IgD-negative memory B cell (primary cell): ENCODE measurements around the gene CUX1. TPM values are rescaled to one million over a fixed set of nuclear protein-coding genes. Genes with fewer than 3 reads are reported as not detected.
A peak's percentile ranks its signal among the peaks of the same experiment; 100 is the strongest.

Source experiments
- H3K27ac Mint-ChIP-seq, 3 donors: one replicate each; pipeline ENCODE4 v1.8.0; 2020 to 2022; ENCODE audit warnings: mild to moderate bottlenecking in 3 of 3, mixed read lengths in 3 of 3, moderate library complexity in 1 of 3
- H3K27me3 Mint-ChIP-seq: one replicate; pipeline ENCODE4 v1.8.0; 2021; ENCODE audit warnings: mixed read lengths
- H3K36me3 Mint-ChIP-seq: one replicate; pipeline ENCODE4 v1.8.0; 2020; ENCODE audit warnings: mild to moderate bottlenecking, mixed read lengths
- H3K4me1 Mint-ChIP-seq, 3 donors: one replicate each; pipeline ENCODE4 v1.8.0; 2020 to 2022; ENCODE audit warnings: mixed read lengths in 3 of 3, mild to moderate bottlenecking in 1 of 3
- H3K4me3 Mint-ChIP-seq, 4 donors: one replicate each; pipeline ENCODE4 v1.8.0; 2020 to 2022; ENCODE audit warnings: mild to moderate bottlenecking in 4 of 4, mixed read lengths in 4 of 4, moderate library complexity in 3 of 4
- H3K9me3 Mint-ChIP-seq, 3 donors: one replicate each; pipeline ENCODE4 v1.8.0; 2020 to 2021; ENCODE audit warnings: mixed read lengths in 3 of 3, mild to moderate bottlenecking in 1 of 3
- polyA plus RNA-seq: library from polyadenylated mRNA; unstranded; fragments of 300-500 nt; fragmentation: Illumina TruSeq; gene quantifications from one replicate; pipeline ENCODE4 v1.2.3, GENCODE V29; 2021

The CUX1 gene
- polyA plus RNA-seq, 1 donor from 2014 or later, result 22.2 TPM

DNA sequence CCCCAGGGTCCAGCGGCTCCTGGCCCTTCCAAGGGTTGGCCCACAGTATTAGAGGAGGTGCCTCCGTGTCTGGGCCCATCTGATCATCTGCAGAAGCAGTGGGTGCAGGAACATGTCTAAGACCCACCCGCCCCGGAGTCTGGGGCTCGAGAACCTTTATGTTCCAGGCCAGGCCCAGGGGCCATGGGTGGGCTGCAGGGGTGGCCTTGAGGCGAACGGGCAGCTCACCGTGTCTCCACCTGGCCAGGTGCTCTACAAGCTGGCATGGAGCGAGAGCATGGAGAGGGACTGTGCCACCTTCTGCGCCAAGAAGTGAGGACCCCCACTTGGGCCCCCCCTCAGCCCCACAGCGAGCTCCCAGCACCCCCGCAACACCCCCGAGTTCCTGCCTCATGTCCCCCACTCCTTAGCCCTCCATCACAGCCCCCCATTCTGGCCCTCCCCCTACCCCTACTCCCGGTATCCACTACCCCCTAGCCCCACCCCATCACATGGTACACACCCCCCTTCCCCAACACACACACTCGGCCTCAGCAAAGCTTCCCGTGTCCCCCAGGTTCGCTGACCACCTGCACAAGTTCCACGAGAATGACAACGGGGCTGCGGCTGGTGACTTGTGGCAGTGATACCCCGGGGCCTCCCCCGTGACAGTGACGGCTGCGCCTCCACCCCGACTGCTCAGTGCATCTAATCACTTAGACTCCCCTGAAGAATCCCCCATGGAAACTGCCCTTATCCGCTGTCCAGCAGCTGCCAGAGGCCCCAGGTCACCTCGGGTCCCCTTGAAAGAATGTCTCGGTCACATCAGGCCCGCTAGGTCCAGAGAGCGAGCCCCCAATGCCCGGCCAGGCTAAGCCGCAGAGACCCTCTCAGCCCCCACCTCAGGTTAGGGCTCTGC is 465.3 kb downstream of the CUX1 start:
- Mint-ChIP-seq H3K27me3 (peaks cover 1% of the 10 kb centered on the region), H3K4me1 (peaks cover 22 to 27% (median 24%) of the 10 kb centered on the region in 3 donors), H3K4me3 (peak overlapping the region in 1 of 4 donors; percentile 88), H3K9me3 (no peaks in the 10 kb centered on the region), H3K36me3 (no peaks in the 10 kb centered on the region), H3K27ac (peak overlapping the region in 1 of 3 donors; percentile 90)

DNA sequence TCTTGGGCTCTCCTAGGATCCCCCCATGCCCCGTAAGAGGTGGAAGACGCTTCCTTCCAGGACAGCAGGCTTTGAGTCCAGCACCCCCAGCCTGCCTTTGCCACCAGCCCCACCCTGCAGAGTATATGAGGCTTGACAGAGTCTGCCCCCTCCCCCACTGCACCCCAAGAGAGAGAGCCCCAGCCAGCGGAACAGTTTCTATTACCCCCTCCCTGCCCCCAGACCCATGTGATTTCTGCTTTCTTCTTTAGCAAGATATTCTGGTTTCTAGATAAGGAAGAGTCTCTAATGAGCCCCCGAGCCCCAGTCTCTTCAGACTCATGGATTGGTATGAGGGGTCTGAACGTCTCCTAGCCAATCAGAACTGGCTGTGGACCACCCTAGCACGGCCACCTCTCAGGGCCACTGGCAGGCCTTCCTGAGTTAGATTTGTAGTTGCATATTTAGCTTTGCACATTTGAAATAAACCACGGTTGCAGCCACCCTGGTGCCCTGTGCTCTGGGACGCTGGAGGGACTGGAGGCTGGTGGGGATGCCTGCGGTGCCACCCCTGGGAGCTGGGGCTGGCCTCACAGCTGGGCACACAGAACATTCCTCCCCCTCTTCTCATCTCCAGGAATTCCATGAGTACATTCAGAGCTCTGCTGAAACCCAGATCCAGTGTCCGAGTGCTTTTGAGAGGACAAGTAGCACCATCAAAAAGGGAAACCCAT is 466.2 kb downstream of the CUX1 start:
- Mint-ChIP-seq H3K4me3 (peak overlapping the region; percentile 41 to 93 (median 86)), H3K9me3 (no peaks in the 10 kb centered on the region), H3K27ac (peak overlapping the region; percentile 1 to 90 (median 84)), H3K27me3 (peaks cover 1% of the 10 kb centered on the region), H3K4me1 (peaks cover 27 to 31% (median 28%) of the 10 kb centered on the region in 3 donors), H3K36me3 (no peaks in the 10 kb centered on the region)

DNA sequence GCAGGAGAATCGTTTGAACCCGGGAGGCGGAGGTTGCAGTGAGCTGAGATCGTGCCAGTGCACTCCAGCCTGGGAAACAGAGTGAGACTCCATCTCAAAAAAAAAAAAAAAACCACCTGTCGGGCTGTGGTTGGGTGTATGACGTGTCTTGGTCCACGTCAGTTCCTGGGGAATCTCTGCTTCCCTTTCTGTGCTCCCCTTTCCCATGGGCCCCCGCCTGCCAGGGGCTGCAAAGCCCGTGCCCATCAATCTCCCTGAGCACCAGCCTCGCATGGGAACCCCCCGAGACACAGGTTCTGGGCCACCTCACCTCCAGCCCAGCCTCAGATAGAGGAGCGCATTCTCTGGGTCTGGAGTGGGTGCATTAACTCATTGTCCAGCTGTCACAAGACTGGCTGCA is 467.0 kb downstream of the CUX1 start:
- Mint-ChIP-seq H3K4me1 (peaks cover 27 to 34% (median 34%) of the 10 kb centered on the region in 3 donors), H3K27me3 (peaks cover 1% of the 10 kb centered on the region), H3K36me3 (no peaks in the 10 kb centered on the region), H3K9me3 (no peaks in the 10 kb centered on the region), H3K27ac (peak overlapping the region; percentile 84 to 90 (median 90)), H3K4me3 (peak overlapping the region; percentile 83 to 93 (median 90))

DNA sequence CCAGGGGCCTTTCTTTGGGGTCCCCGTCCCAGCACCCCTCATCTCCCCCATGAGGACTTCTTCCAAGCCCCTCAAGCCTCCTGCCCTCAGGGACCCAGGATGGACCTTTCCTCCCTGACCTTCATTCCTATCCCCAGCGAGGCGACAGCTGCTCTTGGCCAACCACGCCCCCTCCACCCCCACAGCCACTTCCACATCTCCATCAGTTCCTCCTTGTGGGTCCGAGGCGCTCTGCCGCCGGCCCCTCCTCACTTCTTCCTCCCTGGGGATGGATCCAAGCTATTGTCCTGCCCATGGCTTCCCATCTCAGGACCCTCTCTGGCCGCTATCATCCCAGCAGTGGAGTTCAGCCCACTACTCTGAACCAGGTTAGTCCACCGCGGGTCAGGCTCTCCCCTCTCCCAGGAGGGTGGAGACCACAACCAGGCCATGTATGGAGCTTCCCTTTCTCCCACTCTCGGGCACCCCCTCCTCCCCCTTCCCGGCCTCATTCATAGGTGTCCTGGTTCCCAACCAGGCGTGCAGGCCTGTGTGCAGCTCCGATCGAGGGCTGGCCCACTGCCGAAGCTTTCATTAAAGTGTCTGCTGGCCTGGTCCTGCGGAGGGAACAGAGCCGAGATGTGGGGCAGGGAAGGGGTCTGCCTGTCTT is 467.6 kb downstream of the CUX1 start:
- Mint-ChIP-seq H3K27me3 (peaks cover 1% of the 10 kb centered on the region), H3K4me3 (peak overlapping the region; percentile 83 to 93 (median 90)), H3K27ac (peak overlapping the region; percentile 84 to 90 (median 90)), H3K9me3 (no peaks in the 10 kb centered on the region), H3K4me1 (peaks cover 24 to 35% (median 34%) of the 10 kb centered on the region in 3 donors), H3K36me3 (no peaks in the 10 kb centered on the region)

DNA sequence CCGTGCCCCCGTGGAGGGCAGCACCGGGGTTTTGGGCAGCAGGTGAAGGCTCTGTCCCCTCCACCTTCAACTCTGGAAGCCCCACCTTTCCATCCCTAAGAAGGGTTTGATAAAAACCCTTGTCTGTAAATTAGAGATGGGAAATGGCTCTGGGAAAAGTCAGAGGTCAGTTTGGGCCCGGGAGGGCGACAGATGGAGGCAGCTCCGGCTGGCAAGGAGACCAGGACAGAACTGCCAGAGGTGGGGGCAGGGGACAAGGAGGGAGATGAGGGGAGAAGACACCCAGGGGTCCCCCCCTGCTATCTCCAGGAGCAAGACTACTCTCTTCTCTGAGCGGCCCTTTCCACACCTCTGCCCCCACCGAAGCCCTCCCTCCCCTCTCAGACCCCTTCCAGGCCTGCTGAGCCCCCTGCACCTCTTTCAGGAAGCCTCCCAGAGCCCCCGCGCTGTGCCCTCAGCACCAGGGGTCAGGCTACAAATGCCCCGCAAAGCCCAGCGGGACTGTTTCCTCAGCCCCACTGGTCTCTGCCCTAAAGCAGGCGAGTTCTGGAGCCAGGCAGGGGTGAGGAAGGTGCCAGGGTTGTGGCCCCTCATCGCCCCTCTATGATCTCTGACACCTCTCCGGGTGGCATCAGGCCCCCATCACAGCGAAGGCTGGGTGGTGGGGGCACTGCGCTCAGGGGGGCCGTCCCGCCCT is 468.3 kb downstream of the CUX1 start:
- H3K27me3 Mint-ChIP-seq, result peaks cover 1% of the 10 kb centered on the region
- no peaks in the 10 kb centered on the region for H3K9me3 Mint-ChIP-seq
- no peaks in the 10 kb centered on the region for H3K36me3 Mint-ChIP-seq
- peak overlapping the region; percentile 84 to 90 (median 90) for H3K27ac Mint-ChIP-seq
- H3K4me3 Mint-ChIP-seq, result peak overlapping the region; percentile 83 to 93 (median 90)
- peaks cover 29 to 40% (median 38%) of the 10 kb centered on the region in 3 donors for H3K4me1 Mint-ChIP-seq

DNA sequence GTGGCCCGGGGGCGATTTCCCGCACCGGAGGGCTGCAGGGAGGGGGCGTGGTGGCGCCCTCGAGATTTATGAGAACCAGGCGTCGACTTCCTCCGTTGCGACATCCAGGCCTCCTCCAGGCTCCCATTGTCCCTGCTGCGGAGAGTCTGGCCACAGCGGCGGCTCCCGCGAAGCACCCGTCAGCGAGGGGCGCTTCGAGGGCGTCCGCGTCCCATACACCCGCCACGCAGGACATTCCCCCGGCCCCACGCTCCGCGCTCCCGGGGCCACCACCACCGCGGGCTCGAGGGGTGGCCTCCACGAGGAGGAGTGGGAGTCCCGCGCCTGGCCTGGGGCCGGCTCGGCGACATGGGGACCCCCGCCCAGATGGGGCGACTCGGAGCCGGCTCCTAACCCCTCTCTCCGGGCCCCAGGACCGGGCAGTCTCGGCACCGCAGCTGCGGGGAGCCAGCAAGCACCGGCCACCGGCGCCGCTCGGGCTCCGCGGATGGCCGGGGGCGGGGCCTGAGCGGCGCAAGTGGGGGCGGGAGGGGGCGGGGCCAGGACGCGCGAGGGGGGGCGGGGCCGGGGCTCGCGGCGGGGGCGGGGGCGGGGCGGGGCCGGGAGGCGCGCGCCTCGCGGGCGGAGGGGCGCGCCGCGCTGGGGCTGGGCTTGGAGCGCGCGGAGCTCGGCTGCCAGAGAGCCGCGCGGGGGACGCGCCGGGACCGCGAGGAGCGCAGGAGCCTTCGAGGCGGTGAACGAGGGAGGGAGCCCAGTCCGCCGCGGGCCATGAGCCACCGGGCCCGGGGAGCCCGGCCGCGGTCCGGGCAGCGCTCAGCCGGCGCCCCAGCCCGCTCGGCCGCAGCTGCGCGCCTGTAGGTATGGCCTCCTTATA is 469.0 kb downstream of the CUX1 start, which contains the start of gene SH2B2:
Gene SH2B2 (plus strand): TSS at position 632 of the 874 bp plus-strand sequence. CDS start 13,683 bp downstream, outside the sequence.
- no peaks in the 10 kb centered on the region for H3K9me3 Mint-ChIP-seq
- no peaks in the 10 kb centered on the region for H3K36me3 Mint-ChIP-seq
- H3K4me1 Mint-ChIP-seq, result peaks cover 36 to 46% (median 42%) of the 10 kb centered on the region in 3 donors
- H3K27me3 Mint-ChIP-seq, result peaks cover 1% of the 10 kb centered on the region
- H3K4me3 Mint-ChIP-seq, result peak within 1 kb of the TSS; percentile 86 to 96 (median 94)
- peak within 1 kb of the TSS; percentile 84 to 93 (median 90) for H3K27ac Mint-ChIP-seq

DNA sequence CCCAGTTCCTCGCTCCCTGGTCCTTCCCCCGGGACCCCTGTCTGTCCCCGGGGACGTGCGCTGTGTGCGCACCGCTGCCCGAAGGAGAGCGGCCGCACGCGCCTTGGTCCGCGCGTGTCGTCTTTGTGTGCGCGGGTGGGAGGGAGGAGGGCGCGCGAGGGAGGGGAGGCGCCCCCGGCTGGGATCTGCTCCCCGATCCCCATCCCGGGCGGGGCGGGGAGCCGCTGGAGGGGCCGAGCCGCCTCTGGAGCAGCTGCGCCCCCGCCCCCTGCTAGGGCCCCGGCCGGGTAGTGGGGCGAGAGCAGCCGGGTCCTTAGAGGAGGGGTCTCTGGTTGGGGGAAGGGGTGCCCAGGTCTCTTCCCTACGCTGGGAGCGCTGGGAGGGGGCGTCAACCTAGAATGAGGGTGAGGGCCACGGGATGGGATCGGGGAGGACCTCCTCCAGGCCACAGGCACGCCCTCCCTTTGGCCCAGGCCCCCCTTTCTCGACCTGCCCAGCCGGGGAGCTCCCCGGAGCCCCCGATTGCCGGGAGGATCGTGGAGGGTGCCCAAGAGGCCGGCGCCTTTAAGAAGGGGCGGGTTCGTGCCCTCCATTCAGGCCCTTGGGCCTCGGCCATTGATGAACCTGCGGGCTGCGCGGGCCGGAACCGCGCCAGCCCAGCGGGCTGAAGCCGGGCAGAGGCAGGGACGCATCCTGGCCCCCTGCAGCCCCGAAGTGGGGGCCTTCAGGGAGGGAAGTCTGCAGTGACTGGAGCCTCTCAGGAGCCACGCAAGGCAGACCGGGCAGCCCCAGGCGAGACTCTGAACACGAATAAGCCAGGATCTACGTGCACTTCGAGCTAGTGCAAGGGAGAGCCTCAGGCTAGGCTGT is 469.9 kb downstream of the CUX1 start:
- no peaks in the 10 kb centered on the region for H3K36me3 Mint-ChIP-seq
- H3K4me1 Mint-ChIP-seq, result peaks cover 42 to 51% (median 48%) of the 10 kb centered on the region in 3 donors
- H3K27ac Mint-ChIP-seq, result peak overlapping the region in 2 of 3 donors; percentile 53 to 93
- peak overlapping the region; percentile 86 to 96 (median 94) for H3K4me3 Mint-ChIP-seq
- H3K9me3 Mint-ChIP-seq, result no peaks in the 10 kb centered on the region
- peaks cover 4% of the 10 kb centered on the region for H3K27me3 Mint-ChIP-seq

DNA sequence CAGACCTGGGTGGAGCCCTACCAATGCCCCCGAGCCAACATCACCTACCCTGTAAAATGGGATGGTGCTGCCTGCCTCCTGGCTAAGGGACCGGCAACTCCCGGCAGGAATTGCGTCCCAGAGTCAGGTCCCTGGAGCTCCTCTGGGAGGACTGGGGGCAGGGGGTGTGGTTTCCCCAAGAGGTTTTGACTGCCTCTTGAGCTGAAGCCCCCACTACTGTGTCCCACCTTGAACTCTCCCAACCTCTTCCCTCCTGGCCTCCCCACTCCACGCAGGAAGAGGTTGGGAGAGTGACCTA is 470.5 kb downstream of the CUX1 start:
- Mint-ChIP-seq H3K27ac (peak overlapping the region; percentile 87 to 94 (median 93)), H3K4me1 (peaks cover 42 to 55% (median 48%) of the 10 kb centered on the region in 3 donors), H3K36me3 (no peaks in the 10 kb centered on the region), H3K9me3 (no peaks in the 10 kb centered on the region), H3K4me3 (peak overlapping the region; percentile 86 to 96 (median 94)), H3K27me3 (peaks cover 4% of the 10 kb centered on the region)

DNA sequence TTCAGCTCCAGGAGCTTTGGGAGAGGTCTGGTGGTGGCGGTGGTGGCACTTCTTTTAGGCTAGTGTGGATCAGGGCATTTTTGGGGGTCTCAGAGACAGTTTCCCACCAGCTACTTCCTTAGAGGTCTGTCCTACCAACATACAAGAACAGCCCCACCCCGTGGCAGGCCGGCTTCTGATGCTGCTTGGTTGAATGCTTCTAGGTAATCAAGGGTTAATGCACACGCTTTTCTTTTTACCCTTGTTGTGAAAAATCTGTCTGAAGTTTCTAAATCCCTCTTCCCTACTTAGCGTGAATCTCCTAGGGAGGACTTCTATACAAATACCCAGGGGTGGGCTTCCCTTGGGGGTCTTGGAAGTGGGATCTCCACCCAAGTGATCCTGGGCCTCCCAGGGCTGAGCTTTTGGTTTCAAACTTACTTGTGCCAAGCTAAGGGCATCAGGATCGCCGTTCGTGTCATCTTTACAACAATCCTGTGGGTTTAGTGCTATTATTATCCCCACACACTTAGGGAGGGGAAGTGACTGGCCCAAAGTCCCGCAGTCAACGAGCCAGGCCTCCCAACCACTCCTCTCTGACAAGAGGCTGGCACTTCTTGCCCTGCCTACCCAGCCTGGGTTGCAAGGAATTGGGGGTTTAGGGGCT is 471.0 kb downstream of the CUX1 start:
- Mint-ChIP-seq H3K27ac (peak overlapping the region; percentile 87 to 94 (median 93)), H3K27me3 (peaks cover 4% of the 10 kb centered on the region), H3K4me3 (peak overlapping the region; percentile 86 to 96 (median 94)), H3K36me3 (no peaks in the 10 kb centered on the region), H3K9me3 (no peaks in the 10 kb centered on the region), H3K4me1 (peaks cover 42 to 57% (median 46%) of the 10 kb centered on the region in 3 donors)

DNA sequence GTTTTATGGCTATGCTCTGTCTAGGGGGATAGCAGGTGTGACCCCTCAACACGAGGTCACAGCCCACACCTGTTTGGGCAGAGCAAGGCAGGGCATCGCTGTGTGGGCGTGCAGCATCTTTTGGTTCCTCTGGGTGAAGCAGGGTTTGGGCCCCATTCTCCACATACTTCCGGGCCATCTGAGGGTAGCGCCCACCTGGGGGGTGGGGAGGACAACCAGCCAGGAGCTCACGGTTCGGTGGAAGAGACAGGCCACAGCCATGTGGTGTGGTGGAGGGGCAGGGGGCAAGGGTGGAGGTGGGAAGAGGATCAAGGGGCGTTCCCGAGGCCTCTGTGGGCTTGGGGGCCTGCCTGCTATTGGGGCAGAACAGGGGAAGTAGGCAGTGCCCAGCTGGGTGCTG is 471.6 kb downstream of the CUX1 start:
- H3K4me3 Mint-ChIP-seq, result peak overlapping the region; percentile 86 to 96 (median 94)
- H3K27ac Mint-ChIP-seq, result peak overlapping the region; percentile 87 to 94 (median 93)
- H3K9me3 Mint-ChIP-seq, result no peaks in the 10 kb centered on the region
- H3K4me1 Mint-ChIP-seq, result peaks cover 48 to 57% (median 49%) of the 10 kb centered on the region in 3 donors
- H3K36me3 Mint-ChIP-seq, result no peaks in the 10 kb centered on the region
- H3K27me3 Mint-ChIP-seq, result peaks cover 6% of the 10 kb centered on the region

DNA sequence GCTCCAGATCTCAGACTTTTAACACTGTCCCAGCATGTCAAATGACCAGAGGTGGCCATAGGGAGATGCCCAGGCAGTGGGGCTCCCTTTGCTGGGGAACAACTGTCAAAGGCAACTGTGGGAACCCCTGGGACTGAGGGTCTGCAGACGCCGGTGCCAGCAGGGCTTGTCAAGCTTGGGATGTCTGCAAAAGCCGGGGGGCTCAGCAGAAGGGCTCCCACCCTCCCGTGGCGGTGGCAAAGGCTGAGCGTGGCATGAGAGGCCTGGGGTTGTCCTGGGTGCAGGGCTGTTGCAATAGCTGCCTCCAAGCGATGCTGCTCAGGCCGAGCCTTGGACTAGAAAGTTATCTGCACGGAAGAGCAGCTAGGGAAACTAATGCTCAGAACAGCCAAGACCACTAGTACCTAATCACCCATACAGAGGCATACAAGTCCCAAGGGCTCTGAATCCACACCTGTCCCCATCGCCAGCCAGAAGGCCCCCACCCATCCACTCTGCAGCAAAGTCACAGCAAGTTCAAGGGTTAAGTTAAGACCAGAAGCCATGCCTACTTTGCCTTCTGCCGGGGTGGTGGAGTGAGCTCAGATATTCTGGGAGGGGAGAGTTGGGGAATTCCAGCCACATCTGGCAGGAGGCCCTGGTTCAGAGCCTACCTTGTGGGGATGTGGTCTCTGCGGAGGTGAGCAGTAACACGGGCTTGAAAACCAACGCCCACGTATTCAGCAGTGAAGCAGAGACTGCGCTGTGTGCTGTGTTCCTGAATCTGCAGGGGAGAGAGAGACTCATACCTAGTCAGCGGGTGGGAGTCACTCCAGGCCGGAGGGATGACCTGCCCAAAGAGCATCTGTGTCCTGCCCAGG is 473.9 kb downstream of the CUX1 start:
- no peaks in the 10 kb centered on the region for H3K9me3 Mint-ChIP-seq
- H3K4me3 Mint-ChIP-seq, result peak overlapping the region; percentile 86 to 96 (median 94)
- H3K4me1 Mint-ChIP-seq, result peaks cover 46 to 65% (median 54%) of the 10 kb centered on the region in 3 donors
- H3K27ac Mint-ChIP-seq, result peak overlapping the region; percentile 69 to 93 (median 89)
- H3K36me3 Mint-ChIP-seq, result no peaks in the 10 kb centered on the region
- peaks cover 4% of the 10 kb centered on the region for H3K27me3 Mint-ChIP-seq

DNA sequence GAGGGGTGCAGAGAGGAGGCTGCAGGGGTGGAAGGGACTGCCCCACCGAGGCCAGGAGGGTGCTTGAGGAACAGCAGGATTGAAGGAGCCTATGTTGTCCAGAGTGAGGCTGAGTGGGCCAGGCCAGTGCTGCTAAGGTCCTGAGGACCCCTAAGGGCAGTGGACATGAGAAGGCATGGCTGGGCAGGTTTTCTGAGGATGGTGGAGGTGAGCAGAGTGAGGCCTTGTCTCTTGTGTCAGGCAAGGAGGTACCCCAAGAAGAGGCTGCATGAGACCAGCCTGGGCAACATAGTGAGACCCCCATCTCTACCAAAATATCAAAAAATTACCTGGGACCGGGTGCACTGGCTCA is 474.5 kb downstream of the CUX1 start:
- Mint-ChIP-seq H3K36me3 (no peaks in the 10 kb centered on the region), H3K27ac (peak overlapping the region in 2 of 3 donors; percentile 89 to 93), H3K9me3 (no peaks in the 10 kb centered on the region), H3K4me3 (peak overlapping the region; percentile 84 to 96 (median 90)), H3K4me1 (peaks cover 46 to 69% (median 57%) of the 10 kb centered on the region in 3 donors), H3K27me3 (peaks cover 4% of the 10 kb centered on the region)
